ENCODE results near the gene LMAN2L.

Gene LMAN2L

GRCh38 chr2:96703021-96703751 lies 36.7 kb downstream of the LMAN2L start:
- no peak for DNase-seq (ENCODE audit: low spot score)

- DNase-seq (ENCODE audit: low spot score): no peak
These were observed 37.6 kb downstream of the LMAN2L start for GRCh38 chr2:96702098-96702785.

- no peak for DNase-seq (ENCODE audit: low spot score)
These were observed 38.2 kb downstream of the LMAN2L start for GRCh38 chr2:96701636-96702035.

- no peak for DNase-seq (ENCODE audit: low spot score)
These were observed 39.8 kb downstream of the LMAN2L start for GRCh38 chr2:96700086-96700485.

- DNase-seq (ENCODE audit: low spot score): no peak
These were observed 40.2 kb downstream of the LMAN2L start for GRCh38 chr2:96699621-96700020.

- DNase-seq (ENCODE audit: low spot score): no peak
These were observed 40.8 kb downstream of the LMAN2L start for GRCh38 chr2:96699021-96699420.

- DNase-seq (ENCODE audit: low spot score): no peak
These were observed 41.5 kb downstream of the LMAN2L start for GRCh38 chr2:96698221-96698861.

GRCh38 chr2:96697476-96697875 lies 42.4 kb downstream of the LMAN2L start:
- DNase-seq (ENCODE audit: low spot score): no peak

- no peak for DNase-seq (ENCODE audit: low spot score)
These were observed 44.3 kb downstream of the LMAN2L start for GRCh38 chr2:96695602-96696001.

- DNase-seq (ENCODE audit: low spot score): no peak
These were observed 44.9 kb downstream of the LMAN2L start for GRCh38 chr2:96694816-96695455.

GRCh38 chr2:96694279-96694678 lies 45.6 kb downstream of the LMAN2L start:
- DNase-seq (ENCODE audit: low spot score): no peak

- no peak for DNase-seq (ENCODE audit: low spot score)
These were observed 46.3 kb downstream of the LMAN2L start for GRCh38 chr2:96693286-96694200.

- DNase-seq (ENCODE audit: low spot score): no peak
These were observed 47.5 kb downstream of the LMAN2L start for GRCh38 chr2:96692094-96692971.

- DNase-seq (ENCODE audit: low spot score): no peak
These were observed 48.7 kb downstream of the LMAN2L start for GRCh38 chr2:96691022-96691612.

- DNase-seq (ENCODE audit: low spot score): no peak
These were observed 49.4 kb downstream of the LMAN2L start for GRCh38 chr2:96690306-96691021.

GRCh38 chr2:96689431-96689991 lies 50.4 kb downstream of the LMAN2L start:
- DNase-seq (ENCODE audit: low spot score): no peak

GRCh38 chr2:96688649-96689430 lies 51.0 kb downstream of the LMAN2L start:
- no peak for DNase-seq (ENCODE audit: low spot score)

All from AG08395 (cell line).